ENCODE measurements around the gene GRK3.
A peak's percentile ranks its signal among the peaks of the same experiment; 100 is the strongest.

Gene GRK3

DNA sequence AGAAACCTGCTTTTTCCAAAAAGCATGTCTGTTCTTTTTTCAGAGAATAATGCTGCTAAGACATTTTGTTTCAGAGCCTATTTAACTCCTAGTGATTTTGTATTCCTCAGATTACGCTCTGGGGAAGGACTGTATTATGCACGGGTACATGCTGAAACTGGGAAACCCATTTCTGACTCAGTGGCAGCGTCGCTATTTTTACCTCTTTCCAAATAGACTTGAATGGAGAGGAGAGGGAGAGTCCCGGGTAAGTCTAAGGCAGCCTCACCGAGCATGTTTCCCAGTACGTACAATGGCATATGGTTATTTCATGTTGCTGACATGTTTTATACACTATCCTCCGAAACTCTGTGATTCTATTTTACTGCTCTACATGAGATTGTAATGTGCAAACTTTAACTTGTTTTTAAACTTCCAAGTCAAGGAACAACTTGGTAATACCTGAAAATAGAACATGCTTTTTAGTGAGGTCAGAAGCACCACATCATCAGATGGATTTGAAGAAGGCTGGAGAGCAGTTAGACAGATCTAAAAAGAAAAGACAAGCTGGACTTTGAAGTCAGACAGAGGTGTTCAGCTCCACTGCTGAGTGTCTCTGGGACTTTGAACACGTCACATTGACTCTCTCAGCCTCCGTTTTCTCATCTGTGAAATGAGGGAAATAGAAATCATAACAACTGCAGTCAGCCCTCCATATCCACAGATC lies 153.8 kb downstream of the GRK3 start:
- H3K27ac Mint-ChIP-seq = no peak overlapping the region
- no peaks in the 10 kb centered on the region for H3K4me1 Mint-ChIP-seq
- H3K27me3 Mint-ChIP-seq = no peaks in the 10 kb centered on the region
- H3K36me3 Mint-ChIP-seq = no peaks in the 10 kb centered on the region
- H3K4me3 Mint-ChIP-seq = no peak overlapping the region
- no peaks in the 10 kb centered on the region for H3K9me3 Mint-ChIP-seq

DNA sequence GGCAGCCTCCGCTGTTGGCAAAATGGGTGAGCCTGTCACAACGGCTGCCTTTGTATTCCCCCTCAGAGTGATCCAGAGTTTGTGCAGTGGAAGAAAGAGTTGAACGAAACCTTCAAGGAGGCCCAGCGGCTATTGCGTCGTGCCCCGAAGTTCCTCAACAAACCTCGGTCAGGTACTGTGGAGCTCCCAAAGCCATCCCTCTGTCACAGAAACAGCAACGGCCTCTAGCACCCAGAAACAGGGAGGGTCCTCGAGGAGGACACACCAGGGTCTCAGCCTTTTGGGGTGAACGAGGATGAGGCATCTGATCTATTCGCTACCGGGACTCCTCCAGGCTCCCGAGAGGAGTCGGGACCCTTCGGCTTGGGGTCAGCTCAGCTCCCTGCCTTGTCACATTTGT lies 157.7 kb downstream of the GRK3 start:
- Mint-ChIP-seq H3K36me3 (no peaks in the 10 kb centered on the region), H3K9me3 (no peaks in the 10 kb centered on the region), H3K4me1 (no peaks in the 10 kb centered on the region), H3K27ac (no peak overlapping the region), H3K27me3 (no peaks in the 10 kb centered on the region), H3K4me3 (no peak overlapping the region)

DNA sequence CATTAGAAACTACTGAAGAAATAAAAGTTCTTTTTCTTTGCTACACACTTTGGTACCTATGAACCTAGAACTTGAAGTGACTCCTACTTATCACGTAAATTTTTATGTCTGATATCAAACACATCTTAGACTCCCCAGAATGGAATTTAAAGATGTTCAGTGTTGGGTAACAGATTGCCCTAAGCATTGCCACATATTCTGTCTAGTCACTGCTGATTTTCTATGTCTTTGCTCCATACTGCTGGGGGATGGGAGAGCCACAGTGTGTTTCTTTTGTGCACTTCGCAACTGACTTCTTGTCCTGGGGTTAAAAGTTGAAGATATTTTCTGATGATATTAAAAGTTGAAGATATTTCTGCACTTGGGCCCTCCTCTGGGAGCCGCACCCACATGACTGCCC lies 158.2 kb downstream of the GRK3 start:
- Mint-ChIP-seq H3K4me1 (no peaks in the 10 kb centered on the region), H3K27me3 (no peaks in the 10 kb centered on the region), H3K27ac (no peak overlapping the region), H3K9me3 (no peaks in the 10 kb centered on the region), H3K36me3 (no peaks in the 10 kb centered on the region), H3K4me3 (no peak overlapping the region)

DNA sequence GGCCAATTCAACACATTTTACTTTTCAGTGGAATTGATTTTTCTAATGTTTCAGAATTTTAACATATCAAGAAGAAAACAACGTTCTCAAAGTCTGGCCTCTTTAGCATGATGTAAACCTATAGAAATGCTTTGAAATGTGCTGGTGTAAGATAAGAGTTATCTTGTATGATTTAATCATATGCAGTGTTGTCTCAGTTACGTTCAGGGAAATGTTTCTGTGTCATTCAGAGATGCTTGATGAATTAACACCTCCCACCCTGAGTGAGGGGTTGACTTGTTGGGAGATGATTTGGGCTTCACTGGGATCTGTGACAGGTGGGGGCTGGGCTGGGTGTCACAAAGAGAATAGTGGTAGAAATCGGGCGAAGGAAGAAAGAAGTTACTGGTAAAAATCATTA lies 161.8 kb downstream of the GRK3 start:
- Mint-ChIP-seq H3K27me3 (no peaks in the 10 kb centered on the region), H3K4me3 (no peak overlapping the region), H3K9me3 (no peaks in the 10 kb centered on the region), H3K4me1 (no peaks in the 10 kb centered on the region), H3K27ac (no peak overlapping the region), H3K36me3 (no peaks in the 10 kb centered on the region)

DNA sequence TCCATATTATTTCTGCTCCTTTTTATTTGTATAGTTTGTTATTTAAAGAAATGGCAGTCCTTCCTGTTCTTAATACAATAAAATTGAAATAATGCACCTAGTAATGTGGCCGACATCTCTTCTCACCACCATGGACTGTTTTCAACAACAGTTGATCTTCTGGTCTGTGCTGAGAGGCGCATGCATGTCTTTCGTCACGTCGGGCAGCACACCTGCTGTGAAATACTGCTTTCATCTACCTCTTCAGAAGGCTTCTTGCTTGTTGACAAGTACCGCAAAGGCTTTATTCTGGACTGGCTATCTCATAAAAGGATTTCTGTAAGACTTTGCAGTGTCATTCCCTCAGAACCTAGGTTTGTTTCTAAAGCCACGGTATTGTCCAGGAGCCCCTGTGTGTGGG lies 163.6 kb downstream of the GRK3 start:
- Mint-ChIP-seq H3K36me3 (no peaks in the 10 kb centered on the region), H3K27me3 (no peaks in the 10 kb centered on the region), H3K27ac (peak overlapping the region; percentile 46), H3K4me1 (no peaks in the 10 kb centered on the region), H3K4me3 (no peak overlapping the region), H3K9me3 (no peaks in the 10 kb centered on the region)

DNA sequence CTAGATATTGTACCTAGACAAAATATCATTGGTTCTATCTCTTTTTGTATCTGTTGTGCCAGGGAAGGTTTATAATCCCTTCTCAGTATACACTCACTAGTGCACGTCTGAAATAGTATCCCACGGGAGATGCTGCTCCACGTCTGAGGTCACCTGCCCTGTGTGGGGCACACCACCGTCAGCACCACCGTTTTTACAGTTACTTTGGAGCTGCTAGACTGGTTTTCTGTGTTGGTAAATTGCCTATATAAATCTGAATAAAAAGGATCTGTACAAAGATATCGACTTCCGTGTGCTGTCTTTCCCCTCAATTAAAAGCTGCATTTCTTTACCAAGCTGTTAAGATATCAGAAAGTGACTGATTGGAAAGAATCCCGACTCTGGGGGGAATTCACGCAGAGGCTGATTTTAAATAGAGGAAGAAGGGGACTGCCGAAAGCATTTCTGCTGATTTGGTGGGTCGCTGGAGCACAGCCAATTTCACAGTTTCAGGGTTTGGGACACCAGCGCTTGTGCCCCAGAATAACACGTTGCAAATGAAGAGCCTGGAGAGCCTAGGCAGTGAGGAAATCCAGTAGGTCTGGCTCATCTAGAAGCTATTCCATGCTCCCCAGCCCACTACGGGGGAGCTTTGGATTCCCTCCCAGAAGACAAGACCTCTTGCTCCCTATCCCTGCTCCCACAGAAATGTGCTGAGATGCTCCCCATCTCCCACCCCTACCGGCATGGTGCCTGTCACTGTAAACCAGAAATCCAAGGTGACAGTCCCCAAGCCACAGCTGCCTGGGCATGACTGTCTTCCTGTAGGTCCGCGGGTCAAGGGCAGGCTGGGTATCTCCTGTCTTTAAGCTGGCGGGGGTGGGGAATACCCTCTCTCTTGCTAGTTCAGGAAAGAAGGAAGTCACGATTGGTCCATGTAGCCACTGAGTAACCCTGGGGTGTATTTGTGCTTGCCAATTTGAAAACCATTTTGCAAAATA lies 164.8 kb downstream of the GRK3 start:
- Mint-ChIP-seq H3K9me3 (no peaks in the 10 kb centered on the region), H3K36me3 (no peaks in the 10 kb centered on the region), H3K27ac (no peak overlapping the region), H3K4me3 (no peak overlapping the region), H3K4me1 (no peaks in the 10 kb centered on the region), H3K27me3 (no peaks in the 10 kb centered on the region)

DNA sequence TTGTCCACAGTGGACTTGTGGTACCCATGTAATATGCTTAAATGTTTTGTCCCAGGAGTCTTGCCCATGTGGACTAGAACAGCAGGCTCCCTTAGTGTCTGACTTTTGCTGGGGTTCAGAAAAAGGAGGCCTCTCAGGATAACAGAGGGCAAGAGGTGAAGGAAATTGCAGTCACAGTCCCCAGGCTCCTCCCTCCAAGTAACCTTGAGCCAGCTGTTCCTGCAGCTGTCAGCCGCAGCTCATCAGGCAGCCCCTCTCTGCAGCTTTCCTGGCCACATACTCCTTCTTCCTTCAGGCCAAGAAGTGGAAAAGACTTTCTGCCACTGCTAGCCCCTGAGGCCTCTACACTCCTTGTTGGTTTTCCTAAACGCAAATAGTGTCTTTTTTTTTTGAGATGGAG lies 171.2 kb downstream of the GRK3 start:
- Mint-ChIP-seq H3K4me3 (no peak overlapping the region), H3K27ac (no peak overlapping the region), H3K36me3 (no peaks in the 10 kb centered on the region), H3K27me3 (peaks cover 2% of the 10 kb centered on the region), H3K4me1 (peaks cover 11% of the 10 kb centered on the region), H3K9me3 (no peaks in the 10 kb centered on the region)

DNA sequence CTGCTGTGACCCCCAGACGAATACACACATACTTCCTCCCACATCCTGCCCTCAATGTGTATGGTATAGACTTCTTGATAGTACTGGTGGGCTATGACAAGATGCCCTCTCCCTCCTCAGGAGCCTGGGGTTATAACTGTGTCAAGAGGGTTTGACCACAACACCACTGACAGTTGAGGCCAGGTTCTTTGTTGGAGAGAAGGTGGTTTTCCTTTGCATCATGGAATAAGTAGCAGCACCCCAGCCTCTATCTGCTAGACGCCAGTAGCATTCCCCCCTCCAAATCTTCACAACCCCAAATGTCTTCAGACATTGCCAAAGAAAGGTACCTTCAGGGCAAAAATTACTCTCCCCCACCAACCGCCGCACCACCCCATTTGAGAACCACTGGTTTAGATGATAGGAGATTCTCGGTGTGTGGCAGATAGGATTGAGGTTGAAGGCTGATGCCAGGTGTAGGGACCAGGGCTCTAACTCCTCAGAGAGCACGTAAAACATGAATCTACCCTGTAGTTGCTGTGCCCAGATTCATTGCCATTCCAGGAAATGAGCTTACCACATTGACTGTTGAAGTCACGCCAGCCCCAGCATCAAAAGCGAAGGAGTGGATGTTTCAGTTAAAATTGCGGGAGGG lies 172.0 kb downstream of the GRK3 start:
- H3K27ac Mint-ChIP-seq = peak overlapping the region; percentile 46
- no peaks in the 10 kb centered on the region for H3K36me3 Mint-ChIP-seq
- peaks cover 11% of the 10 kb centered on the region for H3K4me1 Mint-ChIP-seq
- H3K9me3 Mint-ChIP-seq = no peaks in the 10 kb centered on the region
- H3K27me3 Mint-ChIP-seq = peaks cover 2% of the 10 kb centered on the region
- H3K4me3 Mint-ChIP-seq = peak overlapping the region; percentile 47

DNA sequence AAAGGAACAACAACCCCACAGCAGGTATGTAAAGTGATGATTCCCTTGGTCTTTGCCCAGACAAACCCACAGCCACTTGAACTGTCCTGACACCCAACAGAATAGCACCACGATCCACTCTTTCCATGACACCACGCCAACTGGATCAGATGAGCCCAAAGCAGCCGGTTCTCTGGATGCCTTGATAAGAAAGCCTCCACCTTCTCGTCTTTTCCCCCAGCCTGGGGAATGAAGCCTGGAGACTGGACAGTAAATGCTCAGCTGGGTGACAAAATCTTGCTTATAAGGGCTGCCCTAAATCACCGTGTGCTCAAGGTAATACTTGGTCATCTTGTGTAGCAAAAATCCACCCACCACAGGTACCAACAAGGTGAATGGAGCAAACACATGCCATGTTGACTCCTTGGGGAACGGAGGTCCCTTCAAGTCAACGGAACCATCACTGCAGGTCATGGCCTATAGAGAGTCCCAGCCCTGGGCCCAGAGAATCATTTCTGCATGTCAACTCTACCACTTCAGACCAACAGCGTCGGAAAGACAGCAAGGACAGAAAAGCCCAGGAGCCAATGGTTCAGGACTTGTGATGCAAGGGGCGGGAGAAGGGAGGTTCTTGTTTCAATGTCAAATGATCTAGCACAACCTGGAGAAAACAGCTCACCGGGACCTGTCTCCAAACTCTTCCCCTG lies 175.3 kb downstream of the GRK3 start:
- Mint-ChIP-seq H3K9me3 (no peaks in the 10 kb centered on the region), H3K4me1 (peaks cover 11% of the 10 kb centered on the region), H3K4me3 (no peak overlapping the region), H3K27me3 (peaks cover 2% of the 10 kb centered on the region), H3K36me3 (no peaks in the 10 kb centered on the region), H3K27ac (no peak overlapping the region)

DNA sequence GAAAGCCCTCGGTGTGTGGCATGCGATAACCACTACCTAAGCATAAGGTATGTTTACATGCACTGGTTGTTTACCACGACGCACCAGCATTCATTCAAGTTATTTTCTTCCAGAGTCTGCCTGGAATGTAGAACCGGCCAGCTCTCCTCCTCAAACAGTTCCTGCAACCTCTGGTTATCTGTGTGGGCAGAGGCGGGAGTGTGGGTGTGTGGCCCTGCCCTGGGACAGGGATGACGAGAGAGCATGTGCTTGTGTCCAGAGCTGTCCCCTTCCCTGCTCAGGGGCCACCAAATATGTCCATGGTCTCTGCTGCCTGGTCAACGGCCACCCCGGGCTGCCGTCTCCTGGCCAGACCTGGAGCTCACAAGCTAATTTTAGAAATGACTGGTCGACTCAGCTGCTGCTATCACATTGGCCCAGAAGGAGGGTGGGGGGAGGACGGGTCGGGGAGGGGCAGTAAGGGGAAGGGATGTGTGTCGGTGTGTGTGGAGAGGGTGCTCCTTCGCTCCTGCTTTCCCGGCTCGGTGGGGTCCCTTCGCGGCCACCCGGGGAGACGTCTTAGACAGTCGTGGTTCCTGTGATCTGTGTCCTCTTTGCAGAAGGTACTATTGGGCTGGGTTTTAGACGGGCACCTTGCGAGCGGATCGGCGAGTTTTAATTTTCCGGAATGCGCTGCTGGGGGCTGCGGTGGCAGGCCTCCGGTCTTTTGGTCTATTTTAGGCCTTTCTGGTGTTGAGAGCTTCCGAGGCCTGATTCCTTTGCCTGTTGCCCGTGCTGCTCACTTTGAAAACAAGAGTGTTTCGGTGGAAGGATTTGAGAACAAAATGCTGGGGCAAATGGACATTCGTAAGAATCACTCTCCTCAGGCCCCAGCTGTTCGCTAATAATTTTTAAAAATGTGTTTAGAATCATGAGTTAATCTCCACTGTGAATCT lies 177.5 kb downstream of the GRK3 start, which contains the start of gene MYO18B:
Gene MYO18B (plus strand): TSS at position 497 of the 935 bp plus-strand sequence. CDS start 18,905 bp downstream, outside the sequence.
- H3K4me1 Mint-ChIP-seq = peaks cover 4% of the 10 kb centered on the region
- no peak within 1 kb of the TSS for H3K4me3 Mint-ChIP-seq
- peaks cover 3% of the 10 kb centered on the region for H3K27me3 Mint-ChIP-seq
- no peaks in the 10 kb centered on the region for H3K9me3 Mint-ChIP-seq
- H3K36me3 Mint-ChIP-seq = no peaks in the 10 kb centered on the region
- H3K27ac Mint-ChIP-seq = no peak within 1 kb of the TSS

DNA sequence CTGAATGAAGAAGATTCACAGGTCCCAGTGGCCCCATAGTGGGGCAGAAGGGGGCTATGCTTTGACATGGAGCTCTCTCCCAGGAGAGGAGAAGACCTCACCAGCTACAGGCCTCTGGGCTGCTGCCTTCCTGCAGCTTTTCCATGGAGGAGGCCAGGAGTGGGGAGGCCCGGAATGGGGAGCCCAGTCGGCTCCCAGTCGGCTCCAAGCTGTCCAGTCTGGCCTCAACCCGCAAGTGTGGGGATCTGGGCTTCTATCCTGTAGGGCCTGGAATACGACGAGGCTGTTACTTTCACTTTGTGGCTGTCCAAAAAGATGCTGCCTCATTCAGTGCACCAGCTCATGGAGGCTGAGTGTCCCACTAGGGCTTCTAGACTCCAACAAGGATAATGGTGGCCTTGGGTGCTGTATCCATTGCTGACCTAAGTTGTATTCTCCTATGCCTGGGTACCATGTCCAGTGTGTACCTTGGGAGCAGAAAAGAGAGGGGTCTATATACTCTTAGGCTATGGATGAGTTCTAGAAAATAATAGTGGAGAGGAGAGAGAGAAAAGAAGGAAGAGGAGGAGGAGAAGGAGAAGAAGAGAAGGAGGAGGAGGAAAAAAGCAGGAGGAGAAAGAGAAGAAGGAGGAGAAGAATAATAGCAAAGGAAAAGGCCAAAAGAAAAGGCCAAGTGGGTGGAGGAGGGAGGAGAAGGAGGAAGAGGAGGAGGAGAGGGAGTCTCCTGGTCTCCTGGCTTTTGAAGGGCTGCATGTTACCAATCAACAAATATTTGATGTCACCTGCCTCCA lies 178.6 kb downstream of the GRK3 start:
- H3K9me3 Mint-ChIP-seq = no peaks in the 10 kb centered on the region
- no peaks in the 10 kb centered on the region for H3K36me3 Mint-ChIP-seq
- H3K4me3 Mint-ChIP-seq = no peak overlapping the region
- peaks cover 2% of the 10 kb centered on the region for H3K27me3 Mint-ChIP-seq
- peak overlapping the region; percentile 52 for H3K27ac Mint-ChIP-seq
- no peaks in the 10 kb centered on the region for H3K4me1 Mint-ChIP-seq

DNA sequence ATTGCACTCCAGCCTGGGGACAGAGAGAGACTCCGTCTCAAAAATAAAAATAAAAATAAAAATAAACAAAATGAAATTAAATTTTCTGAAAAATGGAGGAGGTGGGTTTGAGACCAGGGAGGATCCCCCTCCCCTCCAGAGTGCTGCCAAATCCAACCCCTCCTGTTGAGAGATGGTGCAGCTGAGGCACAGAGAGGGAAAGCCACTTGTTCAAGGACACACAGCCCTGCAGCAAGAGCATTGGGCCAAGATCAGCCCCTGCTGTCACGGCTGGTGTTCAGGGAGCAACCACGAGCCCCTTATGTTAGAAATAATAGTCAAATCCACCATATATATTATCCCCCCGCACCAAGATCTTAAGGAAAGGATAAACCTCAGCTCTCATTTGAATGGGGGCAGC lies 180.2 kb downstream of the GRK3 start:
- Mint-ChIP-seq H3K27ac (no peak overlapping the region), H3K9me3 (no peaks in the 10 kb centered on the region), H3K27me3 (peaks cover 2% of the 10 kb centered on the region), H3K4me3 (no peak overlapping the region), H3K4me1 (no peaks in the 10 kb centered on the region), H3K36me3 (no peaks in the 10 kb centered on the region)

DNA sequence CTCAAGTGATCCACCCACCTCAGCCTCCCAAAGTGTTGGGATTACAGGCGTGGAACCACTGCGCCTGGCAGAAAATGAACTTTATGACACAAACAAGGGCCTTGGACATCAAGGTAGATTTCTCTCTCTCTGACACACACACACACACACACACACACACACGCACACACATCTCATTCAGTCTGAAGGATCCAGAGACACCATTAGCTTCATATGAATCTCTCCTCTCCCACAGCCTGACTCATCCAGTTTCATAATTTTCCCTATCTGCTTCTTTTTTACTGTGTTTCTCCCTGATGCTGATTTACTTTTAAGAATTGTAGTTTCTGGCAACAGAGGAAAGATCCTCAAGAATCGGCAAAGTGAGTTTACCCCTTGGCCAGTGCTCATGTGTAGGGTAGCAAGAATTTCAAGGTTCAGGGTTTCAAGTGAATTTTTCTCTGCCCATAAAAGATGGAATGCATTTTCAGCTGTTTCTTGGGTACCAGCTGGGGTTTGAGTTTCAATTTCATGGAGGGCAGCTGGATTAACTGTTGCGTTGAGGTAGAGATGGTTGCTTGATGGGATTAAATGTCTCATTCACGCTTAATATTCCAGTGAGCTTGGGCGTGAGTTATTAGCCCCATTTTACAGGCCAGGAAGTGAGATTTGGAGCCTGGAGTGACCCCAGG lies 181.0 kb downstream of the GRK3 start:
- Mint-ChIP-seq H3K36me3 (no peaks in the 10 kb centered on the region), H3K27ac (no peak overlapping the region), H3K4me3 (no peak overlapping the region), H3K9me3 (no peaks in the 10 kb centered on the region), H3K4me1 (no peaks in the 10 kb centered on the region), H3K27me3 (peaks cover 3% of the 10 kb centered on the region)

Measured in activated naive CD4-positive, alpha-beta T cell treated with anti-CD3 and anti-CD28 coated beads, Interleukin-2, amount 50 U/mL, for 24 hours (primary cell).